Caco-2 (cell line): ENCODE measurements around the gene MED25. TPM values are rescaled to one million over a fixed set of nuclear protein-coding genes. Genes with fewer than 3 reads are reported as not detected.
A peak's percentile ranks its signal among the peaks of the same experiment; 100 is the strongest.

Experiments used
- BruUV-seq: library from RNA; stranded (reverse); fragments of 400-500 nt; replicated peaks from 2 replicates; lab custom pipeline; 2021; lab: Mats Ljungman, UMichigan
- CTCF ChIA-PET: fragments of 300-600 bp; sonication (Branson Sonifier 250); formaldehyde crosslinking; loops from one replicate; lab custom pipeline; 2022; ENCODE audit warnings: antibody characterized with exemption; lab: Charles Lee
- POLR2A ChIA-PET: fragments of 300-600 bp; sonication (Branson Sonifier 250); formaldehyde crosslinking; loops from one replicate; lab custom pipeline; 2022; ENCODE audit warnings: antibody characterized with exemption; lab: Charles Lee
- DNase-seq, 2 experiments: peaks; one replicate each; pipeline versions ENCODE4 v3.0.0 to v3.0.0-alpha.2; 2020 to 2022
- H3K27me3 ChIP-seq: replicated peaks from 2 replicates; pipeline ENCODE4 v1.6.0; 2011; ENCODE audit warnings: low read length; ENCODE audit not compliant: control insufficient read depth, insufficient read depth
- H3K36me3 ChIP-seq: 2 replicates; pipeline ENCODE4 v1.5.1; 2011; ENCODE audit warnings: low read length; ENCODE audit not compliant: control insufficient read depth, insufficient read depth
- H3K4me1 ChIP-seq: fragments of 250-450 bp; sonication (Bioruptor Pico); 2 replicates; pipeline ENCODE4 v1.5.1; 2020; ENCODE audit warnings: mild to moderate bottlenecking
- H3K4me3 ChIP-seq: 2 replicates; pipeline ENCODE4 v1.5.1; 2011; ENCODE audit warnings: low read depth, mild to moderate bottlenecking, control low read depth, low read length
- H3K9me3 ChIP-seq: fragments of 250-450 bp; sonication (Bioruptor Pico); 2 replicates; pipeline ENCODE4 v1.5.1; 2020; ENCODE audit warnings: mild to moderate bottlenecking, moderate library complexity
- H3K27ac Mint-ChIP-seq: one replicate; pipeline ENCODE4 v1.8.0; 2022; ENCODE audit warnings: mixed read lengths; ENCODE audit not compliant: unreplicated experiment
- H3K27me3 Mint-ChIP-seq: one replicate; pipeline ENCODE4 v1.8.0; 2022; ENCODE audit warnings: mixed read lengths; ENCODE audit not compliant: insufficient read depth, unreplicated experiment
- H3K36me3 Mint-ChIP-seq: one replicate; pipeline ENCODE4 v1.8.0; 2022; ENCODE audit warnings: mild to moderate bottlenecking, mixed read lengths; ENCODE audit not compliant: insufficient read depth, unreplicated experiment
- H3K4me1 Mint-ChIP-seq: one replicate; pipeline ENCODE4 v1.8.0; 2022; ENCODE audit warnings: low read depth, mixed read lengths; ENCODE audit not compliant: unreplicated experiment
- H3K4me3 Mint-ChIP-seq: one replicate; pipeline ENCODE4 v1.8.0; 2022; ENCODE audit warnings: mild to moderate bottlenecking, moderate library complexity, mixed read lengths; ENCODE audit not compliant: unreplicated experiment
- H3K9me3 Mint-ChIP-seq: one replicate; pipeline ENCODE4 v1.8.0; 2022; ENCODE audit warnings: mixed read lengths; ENCODE audit not compliant: unreplicated experiment
- intact Hi-C: fragments of 100-400 bp; cut with micrococcal nuclease; formaldehyde crosslinking; loops from one replicate; pipeline ENCODE4 v1.10.0; 2022; ENCODE audit not compliant: unreplicated experiment
- total RNA-seq: library from RNA; stranded (reverse); gene quantifications from 2 replicates; pipeline ENCODE4 v1.2.3, GENCODE V29; 2022
- TF ChIP-seq, protein P1 (sequence below), 2 experiments: fragments of 200-600 bp in 1 of 2; IDR thresholded peaks; 1 replicate in 1 of 2; 2 replicates in 1 of 2; pipeline versions ENCODE4 v1.5.1 to v1.8.0; 2011 to 2022; ENCODE audit warnings: antibody characterized with exemption in 1 of 2, control low read depth in 1 of 2, inconsistent platforms in 1 of 2, low read depth in 1 of 2, low read length in 1 of 2, mild to moderate bottlenecking in 1 of 2, moderate library complexity in 1 of 2; ENCODE audit not compliant: insufficient read depth in 1 of 2, severe bottlenecking in 1 of 2, unreplicated experiment in 1 of 2

Gene MED25
- total RNA-seq, 1 experiment from 2014 or later, result 102 TPM

DNA sequence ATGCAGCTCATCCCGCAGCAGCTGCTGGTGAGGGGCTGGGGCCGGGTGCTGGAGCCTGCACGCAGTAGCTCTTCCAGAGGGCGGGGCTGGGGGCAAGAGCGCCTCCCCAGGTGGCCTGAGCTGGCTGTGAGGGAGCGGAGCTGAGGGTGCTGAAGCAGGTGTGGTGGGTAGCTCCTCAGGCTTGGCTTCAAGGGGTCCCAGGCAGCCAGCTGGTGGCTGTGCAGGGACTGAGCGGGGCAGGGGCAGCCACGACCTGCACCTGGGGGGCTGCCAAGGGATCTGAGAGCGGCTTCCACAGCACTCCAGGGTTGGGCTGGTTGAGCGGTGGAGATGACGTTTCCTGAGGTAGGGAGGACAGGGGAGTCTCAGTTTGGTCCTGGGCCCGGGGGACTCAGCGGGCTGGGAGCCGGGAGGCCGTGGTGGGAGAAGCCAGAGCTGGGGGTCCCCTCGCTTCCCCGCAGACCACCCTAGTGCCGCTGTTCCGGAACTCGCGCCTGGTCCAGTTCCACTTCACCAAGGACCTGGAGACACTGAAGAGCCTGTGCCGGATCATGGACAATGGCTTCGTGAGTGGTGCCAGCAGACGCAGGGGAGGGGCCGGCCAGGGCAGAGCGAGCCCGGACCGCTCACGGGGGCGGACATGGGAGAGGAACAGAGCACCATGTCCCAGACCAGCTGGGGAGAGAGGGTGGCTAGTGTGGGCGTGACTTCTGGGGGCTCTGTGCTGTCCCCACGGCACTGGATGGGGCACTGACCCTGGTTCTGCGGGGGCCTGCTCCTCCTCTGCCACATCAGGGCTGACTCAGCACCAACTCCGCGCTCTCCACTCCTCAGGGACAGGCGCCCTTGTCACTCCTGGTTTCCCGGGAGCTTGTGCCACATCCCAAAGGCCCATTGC, 40.2 kb downstream of the MED25 start:
- no peaks in the 10 kb centered on the region for H3K27me3 Mint-ChIP-seq
- DNase-seq, result no peak
- no peak overlapping the region for H3K4me3 Mint-ChIP-seq
- TF ChIP-seq, protein P1, sequence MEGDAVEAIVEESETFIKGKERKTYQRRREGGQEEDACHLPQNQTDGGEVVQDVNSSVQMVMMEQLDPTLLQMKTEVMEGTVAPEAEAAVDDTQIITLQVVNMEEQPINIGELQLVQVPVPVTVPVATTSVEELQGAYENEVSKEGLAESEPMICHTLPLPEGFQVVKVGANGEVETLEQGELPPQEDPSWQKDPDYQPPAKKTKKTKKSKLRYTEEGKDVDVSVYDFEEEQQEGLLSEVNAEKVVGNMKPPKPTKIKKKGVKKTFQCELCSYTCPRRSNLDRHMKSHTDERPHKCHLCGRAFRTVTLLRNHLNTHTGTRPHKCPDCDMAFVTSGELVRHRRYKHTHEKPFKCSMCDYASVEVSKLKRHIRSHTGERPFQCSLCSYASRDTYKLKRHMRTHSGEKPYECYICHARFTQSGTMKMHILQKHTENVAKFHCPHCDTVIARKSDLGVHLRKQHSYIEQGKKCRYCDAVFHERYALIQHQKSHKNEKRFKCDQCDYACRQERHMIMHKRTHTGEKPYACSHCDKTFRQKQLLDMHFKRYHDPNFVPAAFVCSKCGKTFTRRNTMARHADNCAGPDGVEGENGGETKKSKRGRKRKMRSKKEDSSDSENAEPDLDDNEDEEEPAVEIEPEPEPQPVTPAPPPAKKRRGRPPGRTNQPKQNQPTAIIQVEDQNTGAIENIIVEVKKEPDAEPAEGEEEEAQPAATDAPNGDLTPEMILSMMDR (IDR thresholded peaks at IDR 0.05; ENCODE audit: insufficient read depth in 1 of 2, low read depth in 1 of 2, low read length in 1 of 2, severe bottlenecking in 1 of 2, unreplicated experiment in 1 of 2), result no peak
- peak overlapping the region; percentile 61 for H3K27ac Mint-ChIP-seq
- peaks cover 86% of the 10 kb centered on the region for H3K36me3 Mint-ChIP-seq
- no TSS peak for BruUV-seq
- Histone ChIP-seq H3K9me3 (no peaks in the 10 kb centered on the region), H3K4me1 (no peaks in the 10 kb centered on the region), H3K36me3 (peaks cover 13% of the 10 kb centered on the region), H3K4me3 (no peak overlapping the region), H3K27me3 (no peaks in the 10 kb centered on the region)
- ChIA-PET CTCF (interaction anchor here (0.8 kb wide), 1 partner anchor 11 kb away, joined by 4 read pairs; no protein-coding TSS in a partner anchor), POLR2A (interaction anchor here (2.0 kb wide), 1 partner anchor 11 kb away, joined by 7 read pairs; no protein-coding TSS in a partner anchor)
- H3K4me1 Mint-ChIP-seq, result no peaks in the 10 kb centered on the region
- no peaks in the 10 kb centered on the region for H3K9me3 Mint-ChIP-seq
- intact Hi-C loops, result no loop called here

DNA sequence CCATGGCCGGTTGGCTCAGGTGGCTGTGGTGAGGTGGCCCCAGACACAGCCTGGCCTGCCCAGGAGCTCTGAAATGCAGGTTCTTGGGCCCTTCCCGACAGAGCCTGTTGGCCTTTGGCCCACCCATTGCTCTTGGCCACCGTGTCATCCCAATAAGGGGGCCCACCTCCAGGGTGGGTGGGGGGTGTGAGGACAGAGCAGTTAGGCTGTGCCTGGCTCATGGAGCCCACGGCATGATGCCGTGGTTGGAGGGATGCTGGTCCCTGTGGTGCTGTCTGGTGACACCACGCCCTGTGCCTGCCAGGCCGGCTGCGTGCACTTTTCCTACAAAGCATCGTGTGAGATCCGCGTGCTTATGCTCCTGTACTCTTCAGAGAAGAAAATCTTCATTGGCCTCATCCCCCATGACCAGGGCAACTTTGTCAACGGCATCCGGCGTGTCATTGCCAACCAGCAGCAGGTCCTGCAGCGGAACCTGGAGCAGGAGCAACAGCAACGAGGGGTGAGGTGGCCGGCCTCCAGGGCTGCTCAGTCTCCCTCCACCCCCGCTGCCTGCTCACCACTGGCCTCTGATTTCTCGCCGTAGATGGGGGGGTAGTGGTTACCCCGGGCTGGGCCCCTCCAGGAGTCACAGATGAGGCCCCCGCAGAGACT, 41.7 kb downstream of the MED25 start:
- Histone ChIP-seq H3K9me3 (no peaks in the 10 kb centered on the region), H3K4me3 (no peak overlapping the region), H3K4me1 (no peaks in the 10 kb centered on the region), H3K36me3 (peaks cover 19% of the 10 kb centered on the region), H3K27me3 (no peaks in the 10 kb centered on the region)
- CTCF ChIA-PET, result no interaction called here
- intact Hi-C loops, result no loop called here
- peak overlapping the region; percentile 45 for H3K27ac Mint-ChIP-seq
- H3K4me3 Mint-ChIP-seq, result no peak overlapping the region
- H3K27me3 Mint-ChIP-seq, result no peaks in the 10 kb centered on the region
- TF ChIP-seq, protein P1 (IDR thresholded peaks at IDR 0.05; ENCODE audit: insufficient read depth in 1 of 2, low read depth in 1 of 2, low read length in 1 of 2, severe bottlenecking in 1 of 2, unreplicated experiment in 1 of 2), result no peak
- H3K9me3 Mint-ChIP-seq, result no peaks in the 10 kb centered on the region
- H3K36me3 Mint-ChIP-seq, result peaks cover 96% of the 10 kb centered on the region
- H3K4me1 Mint-ChIP-seq, result no peaks in the 10 kb centered on the region
- no TSS peak for BruUV-seq
- POLR2A ChIA-PET, result interaction anchor here (2.0 kb wide), 1 partner anchor 10 kb away, joined by 7 read pairs; no protein-coding TSS in a partner anchor
- no peak for DNase-seq

DNA sequence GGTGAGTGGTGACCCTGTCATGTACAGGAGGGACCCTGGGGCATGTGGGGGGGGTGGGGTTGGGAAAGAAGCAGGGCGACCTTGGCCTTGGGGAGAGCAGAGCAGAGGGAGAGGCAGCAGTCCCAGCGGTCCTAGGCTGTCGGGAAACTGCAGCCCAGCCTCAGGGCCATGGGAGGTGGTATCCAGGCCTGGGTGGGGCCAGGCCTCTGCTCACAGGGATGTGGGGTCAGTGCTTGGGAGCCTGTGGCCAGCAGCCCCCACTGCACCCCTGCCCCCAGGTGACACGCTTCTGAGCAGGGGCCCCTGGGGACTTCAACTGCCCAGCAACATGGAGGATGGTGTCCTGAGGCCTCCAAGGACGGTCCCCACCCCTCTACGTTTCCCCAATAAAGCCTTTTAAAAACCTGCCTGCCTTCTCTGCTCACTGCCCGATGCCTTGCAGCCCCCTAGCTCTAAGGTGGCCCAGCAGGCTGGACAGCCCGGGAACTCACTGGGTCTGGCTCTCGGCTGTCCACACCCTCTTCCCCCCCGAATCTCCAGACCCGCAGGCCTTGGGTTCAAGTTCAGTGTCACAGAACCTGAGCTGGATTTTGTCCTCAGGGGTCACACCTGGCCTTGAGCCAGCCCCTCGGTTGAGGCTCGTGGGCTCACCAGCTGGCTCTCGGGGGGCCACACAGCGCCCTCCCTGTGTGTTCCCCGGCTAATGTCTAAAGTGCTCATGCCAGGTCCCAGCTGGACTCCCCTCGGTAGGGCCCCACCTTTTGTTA, 42.4 kb downstream of the MED25 start:
- Mint-ChIP-seq H3K27ac (peak overlapping the region; percentile 45), H3K9me3 (no peaks in the 10 kb centered on the region), H3K4me3 (no peak overlapping the region), H3K27me3 (no peaks in the 10 kb centered on the region), H3K36me3 (peaks cover 96% of the 10 kb centered on the region), H3K4me1 (peaks cover 6% of the 10 kb centered on the region)
- intact Hi-C loops, result no loop called here
- Histone ChIP-seq H3K4me1 (no peaks in the 10 kb centered on the region; the same call in 1 of the 2 replicates), H3K4me3 (no peak overlapping the region), H3K9me3 (no peaks in the 10 kb centered on the region), H3K27me3 (no peaks in the 10 kb centered on the region), H3K36me3 (peaks cover 19% of the 10 kb centered on the region)
- TF ChIP-seq, protein P1 (IDR thresholded peaks at IDR 0.05; ENCODE audit: insufficient read depth in 1 of 2, low read depth in 1 of 2, low read length in 1 of 2, severe bottlenecking in 1 of 2, unreplicated experiment in 1 of 2), result no peak
- ChIA-PET CTCF (no interaction called here), POLR2A (interaction anchor here (0.6 kb wide), 1 partner anchor 48 kb away, joined by 5 read pairs; no protein-coding TSS in a partner anchor)
- no peak for DNase-seq
- BruUV-seq, result no TSS peak
